Fibroblast of the aortic adventitia (primary cell): ENCODE measurements around the gene KRTAP5-3. TPM values are rescaled to one million over a fixed set of nuclear protein-coding genes. Genes with fewer than 3 reads are reported as not detected.
"Not testable (repeated sequence)": the region's sequence is repeated elsewhere in the genome, so short reads cannot be mapped to it uniquely, and the experiment has no call there.

Experiments
- DNase-seq: peaks from one replicate; pipeline ENCODE4 v3.0.0-alpha.2; 2010; ENCODE audit warnings: low read depth
- H3K4me3 ChIP-seq: 2 replicates; pipeline ENCODE4 v1.5.1; 2011; ENCODE audit warnings: low read depth, mild to moderate bottlenecking, control low read depth, low read length, moderate library complexity
- CTCF ChIP-seq: IDR thresholded peaks from 2 replicates; pipeline ENCODE4 v1.5.1; 2011; ENCODE audit warnings: mild to moderate bottlenecking, low read length, control low read depth, inconsistent platforms; ENCODE audit not compliant: insufficient read depth
- total RNA-seq: library from RNA; depleted of rRNA; stranded (reverse); fragments of >200 nt; gene quantifications from 2 replicates; pipeline ENCODE4 v1.2.3, GENCODE V29; 2012; ENCODE audit warnings: low replicate concordance

The KRTAP5-3 gene
- total RNA-seq, 1 donor = not detected

GRCh38 chr11:1589996-1590395, 18.3 kb downstream of the KRTAP5-3 start:
- no peak overlapping the region for H3K4me3 ChIP-seq
- TF ChIP-seq CTCF = no peak
- DNase-seq = no peak

- DNase-seq = not testable (repeated sequence)
Observed at GRCh38 chr11:1589191-1589963, 18.9 kb downstream of the KRTAP5-3 start.

GRCh38 chr11:1586699-1587098, 21.6 kb downstream of the KRTAP5-3 start:
- no peak for DNase-seq
- H3K4me3 ChIP-seq = no peak overlapping the region
- no peak for TF ChIP-seq CTCF

More at GRCh38 chr11:1589191-1589963, 18.9 kb downstream of the KRTAP5-3 start:
- not testable (repeated sequence) for H3K4me3 ChIP-seq

- not testable (repeated sequence) for H3K4me3 ChIP-seq, DNase-seq
Observed at GRCh38 chr11:1584661-1585370, 23.4 kb downstream of the KRTAP5-3 start, which contains the start of gene KRTAP5-1. KRTAP5-1 (minus strand) TSS chr11:1585283; CDS start chr11:1585249, 34 bp downstream.

- not testable (repeated sequence) for DNase-seq, H3K4me3 ChIP-seq
Observed at GRCh38 chr11:1582909-1583308, 25.4 kb downstream of the KRTAP5-3 start.

GRCh38 chr11:1581976-1582375, 26.3 kb downstream of the KRTAP5-3 start:
- no peak for TF ChIP-seq CTCF
- DNase-seq = no peak

GRCh38 chr11:1576825-1577224, 31.4 kb downstream of the KRTAP5-3 start:
- H3K4me3 ChIP-seq = no peak overlapping the region
- DNase-seq = no peak
- TF ChIP-seq CTCF = no peak

More at GRCh38 chr11:1581976-1582375, 26.3 kb downstream of the KRTAP5-3 start:
- H3K4me3 ChIP-seq = no peak overlapping the region

GRCh38 chr11:1575756-1576155, 32.5 kb downstream of the KRTAP5-3 start:
- not testable (repeated sequence) for H3K4me3 ChIP-seq, DNase-seq

- TF ChIP-seq CTCF = no peak
- no peak for DNase-seq
- H3K4me3 ChIP-seq = no peak overlapping the region
Observed at GRCh38 chr11:1574933-1575242, 33.4 kb downstream of the KRTAP5-3 start.
